CD4-positive, CD25-positive, alpha-beta regulatory T cell (primary cell): ENCODE data around the gene PKN2. TPM values are rescaled to one million over a fixed set of nuclear protein-coding genes. Genes with fewer than 3 reads are reported as not detected.
A peak's percentile ranks its signal among the peaks of the same experiment; 100 is the strongest.

Experiments used
- ATAC-seq, 2 donors: fragments of 150-1000 bp; cut with Tn5 transposase; one replicate each; pipeline ENCODE4 v1.10.0; 2021; ENCODE audit warnings: low read depth in 2 of 2, moderate number of reproducible peaks in 2 of 2, moderate library complexity in 1 of 2
- DNase-seq, 3 donors: peaks; one replicate each; pipeline versions ENCODE4 v3.0.0 to v3.0.0-alpha.2; 2012 to 2022; ENCODE audit warnings: mixed read lengths in 1 of 3
- H3K27ac ChIP-seq: one replicate; pipeline ENCODE4 v1.7.0; 2013; ENCODE audit warnings: mild to moderate bottlenecking, low read length; ENCODE audit not compliant: insufficient read depth, poor library complexity, severe bottlenecking
- H3K27me3 ChIP-seq: one replicate; pipeline ENCODE4 v1.7.0; 2013; ENCODE audit warnings: low read length; ENCODE audit not compliant: control insufficient read depth, insufficient read depth
- H3K36me3 ChIP-seq: one replicate; pipeline ENCODE4 v1.7.0; 2013; ENCODE audit warnings: mild to moderate bottlenecking, low read length, moderate library complexity; ENCODE audit not compliant: control insufficient read depth, insufficient read depth
- H3K4me1 ChIP-seq: 2 replicates; pipeline ENCODE4 v1.7.0; 2013; ENCODE audit warnings: mild to moderate bottlenecking, low read length; ENCODE audit not compliant: insufficient read depth, control insufficient read depth, poor library complexity, severe bottlenecking
- H3K4me3 ChIP-seq: one replicate; pipeline ENCODE4 v1.7.0; 2013; ENCODE audit warnings: low read depth, mild to moderate bottlenecking, low read length, moderate library complexity
- H3K9me3 ChIP-seq, 2 experiments: 1 replicate in 1 of 2; 2 replicates in 1 of 2; pipeline ENCODE4 v1.7.0; 2013; ENCODE audit warnings: low read length in 2 of 2, mild to moderate bottlenecking in 1 of 2, moderate library complexity in 1 of 2; ENCODE audit not compliant: control insufficient read depth in 2 of 2
- H3K27ac Mint-ChIP-seq, 3 donors: one replicate each; pipeline ENCODE4 v1.8.0; 2020 to 2022; ENCODE audit warnings: mild to moderate bottlenecking in 3 of 3, mixed read lengths in 3 of 3, moderate library complexity in 2 of 3
- H3K27me3 Mint-ChIP-seq: one replicate; pipeline ENCODE4 v1.8.0; 2022; ENCODE audit warnings: mild to moderate bottlenecking, mixed read lengths
- H3K36me3 Mint-ChIP-seq: one replicate; pipeline ENCODE4 v1.8.0; 2020; ENCODE audit warnings: mixed read lengths
- H3K4me1 Mint-ChIP-seq, 4 donors: one replicate each; pipeline ENCODE4 v1.8.0; 2020 to 2022; ENCODE audit warnings: mixed read lengths in 4 of 4, mild to moderate bottlenecking in 1 of 4
- H3K4me3 Mint-ChIP-seq, 4 donors: one replicate each; pipeline ENCODE4 v1.8.0; 2020 to 2022; ENCODE audit warnings: mild to moderate bottlenecking in 4 of 4, mixed read lengths in 4 of 4, moderate library complexity in 3 of 4
- H3K9me3 Mint-ChIP-seq, 7 donors: one replicate each; pipeline ENCODE4 v1.8.0; 2020 to 2022; ENCODE audit warnings: mixed read lengths in 7 of 7, mild to moderate bottlenecking in 3 of 7, moderate library complexity in 2 of 7
- polyA plus RNA-seq, 4 donors: library from polyadenylated mRNA; unstranded; fragments of 300-500 nt; fragmentation: Illumina TruSeq; gene quantifications; one replicate each; pipeline ENCODE4 v1.2.3, GENCODE V29; 2021
- total RNA-seq: library from RNA; stranded (reverse); gene quantifications from one replicate; pipeline ENCODE4 v1.2.3, GENCODE V29; 2022

Gene PKN2
- total and polyA plus RNA-seq, 5 donors from 2014 or later = 6.7 to 41.9 (median 7.5) TPM

GRCh38 chr1:88735909-88736308, 51.8 kb downstream of the PKN2 start:
- Mint-ChIP-seq H3K36me3 (peaks cover 46% of the 10 kb centered on the region), H3K4me3 (no peak overlapping the region), H3K27ac (no peak overlapping the region), H3K27me3 (no peaks in the 10 kb centered on the region), H3K9me3 (peaks cover 4 to 25% (median 7%) of the 10 kb centered on the region in 7 donors), H3K4me1 (peaks cover 24 to 42% (median 33%) of the 10 kb centered on the region in 4 donors)
- H3K4me3 ChIP-seq = no peak overlapping the region
- H3K4me1 ChIP-seq = peaks cover 3% of the 10 kb centered on the region
- H3K36me3 ChIP-seq = peaks cover 7% of the 10 kb centered on the region
- H3K27me3 ChIP-seq = no peaks in the 10 kb centered on the region
- DNase-seq (no peak), ATAC-seq (no peak)
- H3K9me3 ChIP-seq = peaks cover 11 to 15% of the 10 kb centered on the region in 2 experiments
- no peak overlapping the region for H3K27ac ChIP-seq

- Histone ChIP-seq H3K36me3 (peaks cover 7% of the 10 kb centered on the region), H3K27ac (no peak overlapping the region), H3K27me3 (no peaks in the 10 kb centered on the region), H3K4me3 (no peak overlapping the region), H3K9me3 (peaks cover 11 to 15% of the 10 kb centered on the region in 2 experiments), H3K4me1 (no peaks in the 10 kb centered on the region)
- no peaks in the 10 kb centered on the region for H3K27me3 Mint-ChIP-seq
- H3K36me3 Mint-ChIP-seq = peaks cover 46% of the 10 kb centered on the region
- H3K27ac Mint-ChIP-seq = no peak overlapping the region
- DNase-seq = peak in 1 of 3 donors; percentile 50
- no peak overlapping the region for H3K4me3 Mint-ChIP-seq
- peaks cover 17 to 35% (median 27%) of the 10 kb centered on the region in 4 donors for H3K4me1 Mint-ChIP-seq
- peak in 1 of 2 donors; percentile 24 for ATAC-seq
- H3K9me3 Mint-ChIP-seq = peaks cover 4 to 25% (median 7%) of the 10 kb centered on the region in 7 donors
Observed at GRCh38 chr1:88736633-88737248, 52.7 kb downstream of the PKN2 start.

GRCh38 chr1:88737338-88737927, 53.4 kb downstream of the PKN2 start:
- peaks cover 4 to 25% (median 7%) of the 10 kb centered on the region in 7 donors for H3K9me3 Mint-ChIP-seq
- peaks cover 17 to 33% (median 24%) of the 10 kb centered on the region in 4 donors for H3K4me1 Mint-ChIP-seq
- H3K27me3 ChIP-seq = no peaks in the 10 kb centered on the region
- no peak for DNase-seq
- H3K36me3 Mint-ChIP-seq = peaks cover 44% of the 10 kb centered on the region
- H3K27ac ChIP-seq = no peak overlapping the region
- H3K27ac Mint-ChIP-seq = peak overlapping the region in 1 of 3 donors; percentile 16
- ATAC-seq = no peak
- H3K4me3 Mint-ChIP-seq = no peak overlapping the region
- H3K27me3 Mint-ChIP-seq = no peaks in the 10 kb centered on the region
- peaks cover 10% of the 10 kb centered on the region for H3K36me3 ChIP-seq
- H3K9me3 ChIP-seq = peaks cover 11 to 15% of the 10 kb centered on the region in 2 experiments
- H3K4me3 ChIP-seq = no peak overlapping the region
- no peaks in the 10 kb centered on the region for H3K4me1 ChIP-seq

GRCh38 chr1:88740784-88741183, 56.7 kb downstream of the PKN2 start:
- H3K4me1 ChIP-seq = no peaks in the 10 kb centered on the region
- ATAC-seq (no peak), DNase-seq (no peak)
- no peak overlapping the region for H3K27ac ChIP-seq
- H3K9me3 ChIP-seq = peaks cover 3 to 5% of the 10 kb centered on the region in 2 experiments
- Mint-ChIP-seq H3K27ac (no peak overlapping the region), H3K36me3 (peaks cover 43% of the 10 kb centered on the region), H3K4me1 (peaks cover 12 to 19% (median 18%) of the 10 kb centered on the region in 4 donors), H3K27me3 (no peaks in the 10 kb centered on the region), H3K4me3 (no peak overlapping the region), H3K9me3 (peaks cover 0 to 6% (median 3%) of the 10 kb centered on the region in 7 donors)
- peaks cover 25% of the 10 kb centered on the region for H3K36me3 ChIP-seq
- no peaks in the 10 kb centered on the region for H3K27me3 ChIP-seq
- H3K4me3 ChIP-seq = no peak overlapping the region

- H3K27me3 ChIP-seq = no peaks in the 10 kb centered on the region
- H3K36me3 ChIP-seq = peaks cover 21% of the 10 kb centered on the region
- Mint-ChIP-seq H3K36me3 (peaks cover 44% of the 10 kb centered on the region), H3K27ac (no peak overlapping the region), H3K4me1 (peaks cover 14 to 19% (median 17%) of the 10 kb centered on the region in 4 donors), H3K9me3 (peaks cover 0 to 3% (median 0%) of the 10 kb centered on the region in 7 donors), H3K4me3 (no peak overlapping the region), H3K27me3 (no peaks in the 10 kb centered on the region)
- DNase-seq = no peak
- H3K4me1 ChIP-seq = no peaks in the 10 kb centered on the region
- H3K4me3 ChIP-seq = no peak overlapping the region
- no peak for ATAC-seq
- no peaks in the 10 kb centered on the region for H3K9me3 ChIP-seq
- no peak overlapping the region for H3K27ac ChIP-seq
Observed at GRCh38 chr1:88741413-88741812, 57.3 kb downstream of the PKN2 start.

- peaks cover 48% of the 10 kb centered on the region for H3K36me3 Mint-ChIP-seq
- Histone ChIP-seq H3K4me1 (no peaks in the 10 kb centered on the region), H3K27ac (no peak overlapping the region), H3K4me3 (no peak overlapping the region), H3K36me3 (peaks cover 21% of the 10 kb centered on the region), H3K9me3 (no peaks in the 10 kb centered on the region), H3K27me3 (no peaks in the 10 kb centered on the region)
- DNase-seq (no peak), ATAC-seq (no peak)
- no peak overlapping the region for H3K27ac Mint-ChIP-seq
- no peaks in the 10 kb centered on the region for H3K27me3 Mint-ChIP-seq
- no peak overlapping the region for H3K4me3 Mint-ChIP-seq
- H3K9me3 Mint-ChIP-seq = peaks cover 0 to 1% (median 0%) of the 10 kb centered on the region in 7 donors
- peaks cover 17 to 19% (median 18%) of the 10 kb centered on the region in 4 donors for H3K4me1 Mint-ChIP-seq
Observed at GRCh38 chr1:88742531-88742930, 58.5 kb downstream of the PKN2 start.

- DNase-seq (no peak), ATAC-seq (no peak)
- Mint-ChIP-seq H3K36me3 (peaks cover 35% of the 10 kb centered on the region), H3K27me3 (no peaks in the 10 kb centered on the region), H3K27ac (no peak overlapping the region), H3K9me3 (peaks cover 0 to 1% (median 0%) of the 10 kb centered on the region in 7 donors), H3K4me1 (peaks cover 3 to 8% (median 6%) of the 10 kb centered on the region in 4 donors), H3K4me3 (no peak overlapping the region)
- no peaks in the 10 kb centered on the region for H3K27me3 ChIP-seq
- no peak overlapping the region for H3K4me3 ChIP-seq
- H3K36me3 ChIP-seq = peaks cover 21% of the 10 kb centered on the region
- no peaks in the 10 kb centered on the region for H3K9me3 ChIP-seq
- no peaks in the 10 kb centered on the region for H3K4me1 ChIP-seq
- H3K27ac ChIP-seq = no peak overlapping the region
Observed at GRCh38 chr1:88744142-88744541, 60.1 kb downstream of the PKN2 start.
